Smooth muscle cell (in vitro differentiated cells): ENCODE results near the gene UBXN1. TPM values are rescaled to one million over a fixed set of nuclear protein-coding genes. Genes with fewer than 3 reads are reported as not detected.
"Not testable (repeated sequence)": the region's sequence is repeated elsewhere in the genome, so short reads cannot be mapped to it uniquely, and the experiment has no call there.

Experiments used
- DNase-seq: peaks from one replicate; lab custom pipeline; 2025; ENCODE audit not compliant: unreplicated experiment; lab: John Stamatoyannopoulos, UW
- H2AFZ ChIP-seq: fragments of 200-600 bp; sonication (generic); 2 replicates; pipeline ENCODE4 v1.6.0; 2016; ENCODE audit warnings: antibody characterized with exemption, low read depth, mild to moderate bottlenecking
- H3F3A ChIP-seq: fragments of 200-600 bp; sonication (generic); 2 replicates; pipeline ENCODE4 v1.6.0; 2017; ENCODE audit warnings: antibody characterized with exemption, low read depth
- H3K27ac ChIP-seq: fragments of 200-600 bp; sonication (generic); 2 replicates; pipeline ENCODE4 v1.5.1; 2016; ENCODE audit warnings: low read depth, mild to moderate bottlenecking
- H3K27me3 ChIP-seq: fragments of 200-600 bp; sonication (generic); 2 replicates; pipeline ENCODE4 v1.6.1; 2016; ENCODE audit warnings: low read depth, mild to moderate bottlenecking
- H3K36me3 ChIP-seq: fragments of 200-600 bp; sonication (generic); 2 replicates; pipeline ENCODE4 v1.5.1; 2016; ENCODE audit warnings: low read depth
- H3K4me1 ChIP-seq: fragments of 200-600 bp; sonication (generic); 2 replicates; pipeline ENCODE4 v1.5.1; 2016; ENCODE audit warnings: low read depth
- H3K4me2 ChIP-seq: fragments of 200-600 bp; sonication (generic); 2 replicates; pipeline ENCODE4 v1.6.0; 2016; ENCODE audit warnings: mild to moderate bottlenecking
- H3K4me3 ChIP-seq: fragments of 200-600 bp; sonication (generic); 2 replicates; pipeline ENCODE4 v1.5.1; 2016; ENCODE audit warnings: mild to moderate bottlenecking
- H3K79me2 ChIP-seq: fragments of 200-600 bp; sonication (generic); 2 replicates; pipeline ENCODE4 v1.6.0; 2016; ENCODE audit warnings: low read depth, mild to moderate bottlenecking
- H3K9ac ChIP-seq: fragments of 200-600 bp; sonication (generic); 2 replicates; pipeline ENCODE4 v1.6.0; 2016; ENCODE audit warnings: low read depth
- H3K9me3 ChIP-seq: fragments of 200-600 bp; sonication (generic); replicated peaks from 2 replicates; pipeline ENCODE4 v1.5.1; 2016; ENCODE audit warnings: low read depth
- H4K20me1 ChIP-seq: fragments of 200-600 bp; sonication (generic); 2 replicates; pipeline ENCODE4 v1.6.0; 2016; ENCODE audit warnings: low read depth
- CTCF ChIP-seq: fragments of 200-600 bp; sonication (generic); IDR thresholded peaks from 2 replicates; pipeline ENCODE4 v1.5.1; 2017; ENCODE audit warnings: borderline replicate concordance, mild to moderate bottlenecking, antibody characterized with exemption; ENCODE audit not compliant: insufficient read depth, poor library complexity, severe bottlenecking
- whole genome bisulfite sequencing: methylation state at CpG from one replicate; pipeline ENCODE4 v1.1.7; 2016; ENCODE audit warnings: low lambda C conversion rate; 5-methylcytosine and 5-hydroxymethylcytosine counted together
- polyA plus RNA-seq: library from polyadenylated mRNA; unstranded; fragments of >200 nt; fragmentation: Nextera tagmentation; extraction: Ambion mirVana; gene quantifications from 2 replicates; pipeline ENCODE4 v1.2.1, GENCODE V29; 2016
- total RNA-seq: library from RNA; depleted of rRNA; stranded (reverse); fragments of >200 nt; gene quantifications from 2 replicates; pipeline ENCODE4 v1.2.3, GENCODE V29; 2014

The UBXN1 gene
- total and polyA plus RNA-seq, 2 experiments from 2014 or later, result 58.1 to 73.5 TPM

GRCh38 chr11:62656796-62657429, 22.0 kb downstream of the UBXN1 start:
- Histone ChIP-seq H3F3A (no peaks in the 10 kb centered on the region), H4K20me1 (no peaks in the 10 kb centered on the region), H3K9me3 (no peaks in the 10 kb centered on the region), H3K4me1 (peaks cover 3% of the 10 kb centered on the region), H3K4me3 (no peak overlapping the region), H3K27ac (no peak overlapping the region), H3K4me2 (no peak overlapping the region), H3K27me3 (no peaks in the 10 kb centered on the region), H3K36me3 (no peaks in the 10 kb centered on the region), H3K9ac (no peak overlapping the region), H3K79me2 (peaks cover 11% of the 10 kb centered on the region), H2AFZ (no peak overlapping the region)
- 75% methylated on average over 5 of the region's 5 CpGs for WGBS
- TF ChIP-seq CTCF, result no peak
- DNase-seq, result no peak

- DNase-seq, result no peak
- Histone ChIP-seq H3K4me1 (peaks cover 3% of the 10 kb centered on the region), H3K27ac (no peak overlapping the region), H3K9ac (no peak overlapping the region), H3F3A (no peaks in the 10 kb centered on the region), H4K20me1 (no peaks in the 10 kb centered on the region), H3K36me3 (no peaks in the 10 kb centered on the region), H3K4me3 (no peak overlapping the region), H3K4me2 (no peak overlapping the region), H3K9me3 (no peaks in the 10 kb centered on the region), H3K27me3 (no peaks in the 10 kb centered on the region), H2AFZ (no peak overlapping the region), H3K79me2 (peaks cover 19% of the 10 kb centered on the region)
- no peak for TF ChIP-seq CTCF
- 94% methylated on average over 11 of the region's 11 CpGs for WGBS
These were observed 24.6 kb downstream of the UBXN1 start for GRCh38 chr11:62654297-62654696.

DNA sequence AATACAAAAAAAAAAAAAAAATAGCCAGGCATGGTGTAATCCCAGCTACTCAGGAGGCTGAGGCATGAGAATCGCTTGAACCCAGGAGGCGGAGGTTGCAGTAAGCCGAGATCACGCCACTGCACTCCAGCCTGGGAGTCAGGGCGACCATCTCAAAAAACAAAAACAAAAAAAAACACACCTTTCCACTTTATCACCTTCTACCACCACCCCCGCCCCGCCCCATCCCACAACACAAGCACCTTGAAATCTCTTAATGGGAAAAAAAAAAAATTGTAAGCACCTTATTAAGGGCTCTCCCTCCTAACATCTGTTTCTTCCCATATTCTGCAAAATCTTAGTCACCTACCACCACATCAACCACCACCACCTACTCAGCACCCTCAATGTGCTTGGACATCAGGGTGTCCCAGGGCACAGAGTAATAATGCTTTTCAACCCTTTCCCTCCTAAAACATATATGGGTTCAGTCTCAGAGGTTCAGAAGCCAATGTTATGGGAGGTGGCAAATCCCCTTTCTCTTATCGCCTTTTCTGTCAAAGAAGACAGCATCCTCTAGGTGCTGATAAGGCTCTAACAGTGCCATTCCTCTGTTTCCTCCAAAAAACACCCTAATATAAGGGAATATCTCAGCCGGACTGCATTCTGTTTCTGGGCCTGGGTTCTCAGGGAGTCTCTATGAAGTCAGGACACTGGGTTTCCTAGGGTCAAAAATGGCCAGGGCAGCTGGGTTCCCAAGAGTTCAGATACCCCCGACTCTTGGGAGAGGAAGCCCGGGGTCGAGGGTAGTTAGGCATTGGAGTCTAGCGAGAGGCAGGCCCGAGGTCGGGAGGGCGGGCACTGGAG, 26.5 kb downstream of the UBXN1 start:
- Histone ChIP-seq H3K4me3 (peak overlapping the region; percentile 86), H3K27me3 (no peaks in the 10 kb centered on the region), H2AFZ (peak overlapping the region; percentile 100), H3F3A (no peaks in the 10 kb centered on the region), H3K4me1 (peaks cover 3% of the 10 kb centered on the region), H3K79me2 (peaks cover 19% of the 10 kb centered on the region), H4K20me1 (no peaks in the 10 kb centered on the region), H3K9me3 (no peaks in the 10 kb centered on the region), H3K4me2 (peak overlapping the region; percentile 92), H3K9ac (peak overlapping the region; percentile 94), H3K36me3 (no peaks in the 10 kb centered on the region), H3K27ac (peak overlapping the region; percentile 78)
- no peak for DNase-seq
- TF ChIP-seq CTCF, result no peak
- WGBS, result 42% methylated on average over 16 of the region's 16 CpGs

- H3K4me1 ChIP-seq, H3K9me3 ChIP-seq, DNase-seq, H3K9ac ChIP-seq, H3K27me3 ChIP-seq, H2AFZ ChIP-seq, H3K27ac ChIP-seq, H3K36me3 ChIP-seq, H3K4me2 ChIP-seq, H3K4me3 ChIP-seq, H4K20me1 ChIP-seq, H3F3A ChIP-seq: not testable (repeated sequence)
- peaks cover 29% of the 10 kb centered on the region for H3K79me2 ChIP-seq
- WGBS, result 99% methylated on average over 12 of the region's 12 CpGs
These were observed 28.6 kb downstream of the UBXN1 start for GRCh38 chr11:62650283-62650682.
